ENCODE data around the gene RAB20.

DNA sequence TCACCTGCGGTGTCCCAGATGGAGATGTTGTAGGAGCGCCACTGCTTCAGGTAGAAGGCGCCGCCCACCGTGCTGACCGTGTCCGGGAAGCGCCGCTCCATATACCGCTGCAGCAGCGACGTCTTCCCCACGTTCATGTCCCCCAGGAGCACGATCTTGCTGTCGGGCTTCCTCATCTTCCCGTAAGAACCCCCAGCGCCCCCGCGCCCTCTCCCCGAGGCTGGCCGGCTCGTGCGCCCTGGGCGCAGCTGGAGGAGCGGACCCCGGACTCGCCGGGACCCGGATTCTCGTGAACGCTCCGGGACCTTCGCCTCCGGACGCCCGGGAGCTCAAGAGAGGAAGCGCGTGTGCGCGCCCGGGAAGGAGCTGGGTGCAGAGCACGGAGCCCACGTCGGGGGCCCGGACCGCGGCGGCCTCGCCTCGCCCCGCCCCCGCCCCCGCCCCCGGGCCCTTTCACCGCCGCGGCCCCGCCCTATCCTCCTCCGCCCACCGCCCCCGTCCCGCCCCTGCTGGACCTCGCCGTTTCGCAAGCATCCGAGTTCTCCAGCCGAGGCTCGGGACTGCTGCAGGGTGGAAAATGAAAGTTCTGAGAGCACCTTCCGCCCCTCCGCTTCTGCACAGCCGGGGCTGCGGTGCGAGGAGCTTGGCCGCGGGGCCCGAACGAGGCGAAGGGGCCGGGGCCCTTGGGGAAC is at the start of gene RAB20:
- TF ChIP-seq POLR2A (IDR thresholded peaks at IDR 0.05; ENCODE audit: borderline replicate concordance, extremely low read depth, insufficient read depth, insufficient read length) (peak; percentile 45), POLR2AphosphoS5 (IDR thresholded peaks at IDR 0.05; ENCODE audit: low read depth, low read length) (peak; percentile 82), TCF7L2 (IDR thresholded peaks at IDR 0.05; ENCODE audit: borderline replicate concordance, extremely low read depth, insufficient read depth, insufficient read length) (no peak), JUND (IDR thresholded peaks at IDR 0.05) (no peak), EZH2 (IDR thresholded peaks at IDR 0.05) (no peak), CEBPB (IDR thresholded peaks at IDR 0.05; ENCODE audit: low read depth) (peak; percentile 86), ZNF274 (IDR thresholded peaks at IDR 0.05; ENCODE audit: low read depth, low read length) (no peak), EZH2phosphoT487 (IDR thresholded peaks at IDR 0.05; ENCODE audit: borderline replicate concordance) (no peak), EGR1 (IDR thresholded peaks at IDR 0.05; ENCODE audit: low read depth) (peak; percentile 79), SRF (IDR thresholded peaks at IDR 0.05; ENCODE audit: low read depth) (no peak), SIN3A (IDR thresholded peaks at IDR 0.05; ENCODE audit: low read depth) (peak; percentile 58; the same call in 1 of the 2 replicates)
- TF ChIP-seq, protein P1, sequence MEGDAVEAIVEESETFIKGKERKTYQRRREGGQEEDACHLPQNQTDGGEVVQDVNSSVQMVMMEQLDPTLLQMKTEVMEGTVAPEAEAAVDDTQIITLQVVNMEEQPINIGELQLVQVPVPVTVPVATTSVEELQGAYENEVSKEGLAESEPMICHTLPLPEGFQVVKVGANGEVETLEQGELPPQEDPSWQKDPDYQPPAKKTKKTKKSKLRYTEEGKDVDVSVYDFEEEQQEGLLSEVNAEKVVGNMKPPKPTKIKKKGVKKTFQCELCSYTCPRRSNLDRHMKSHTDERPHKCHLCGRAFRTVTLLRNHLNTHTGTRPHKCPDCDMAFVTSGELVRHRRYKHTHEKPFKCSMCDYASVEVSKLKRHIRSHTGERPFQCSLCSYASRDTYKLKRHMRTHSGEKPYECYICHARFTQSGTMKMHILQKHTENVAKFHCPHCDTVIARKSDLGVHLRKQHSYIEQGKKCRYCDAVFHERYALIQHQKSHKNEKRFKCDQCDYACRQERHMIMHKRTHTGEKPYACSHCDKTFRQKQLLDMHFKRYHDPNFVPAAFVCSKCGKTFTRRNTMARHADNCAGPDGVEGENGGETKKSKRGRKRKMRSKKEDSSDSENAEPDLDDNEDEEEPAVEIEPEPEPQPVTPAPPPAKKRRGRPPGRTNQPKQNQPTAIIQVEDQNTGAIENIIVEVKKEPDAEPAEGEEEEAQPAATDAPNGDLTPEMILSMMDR (IDR thresholded peaks at IDR 0.05 in 2 of 3, conservative IDR thresholded peaks at IDR 0.05 in 1 of 3; ENCODE audit: borderline replicate concordance in 1 of 3, insufficient read depth in 1 of 3, low read depth in 2 of 3, low read length in 2 of 3): no peak
- TF ChIP-seq, protein P2, sequence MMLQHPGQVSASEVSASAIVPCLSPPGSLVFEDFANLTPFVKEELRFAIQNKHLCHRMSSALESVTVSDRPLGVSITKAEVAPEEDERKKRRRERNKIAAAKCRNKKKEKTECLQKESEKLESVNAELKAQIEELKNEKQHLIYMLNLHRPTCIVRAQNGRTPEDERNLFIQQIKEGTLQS (IDR thresholded peaks at IDR 0.05): no peak
- TF ChIP-seq, protein P3, sequence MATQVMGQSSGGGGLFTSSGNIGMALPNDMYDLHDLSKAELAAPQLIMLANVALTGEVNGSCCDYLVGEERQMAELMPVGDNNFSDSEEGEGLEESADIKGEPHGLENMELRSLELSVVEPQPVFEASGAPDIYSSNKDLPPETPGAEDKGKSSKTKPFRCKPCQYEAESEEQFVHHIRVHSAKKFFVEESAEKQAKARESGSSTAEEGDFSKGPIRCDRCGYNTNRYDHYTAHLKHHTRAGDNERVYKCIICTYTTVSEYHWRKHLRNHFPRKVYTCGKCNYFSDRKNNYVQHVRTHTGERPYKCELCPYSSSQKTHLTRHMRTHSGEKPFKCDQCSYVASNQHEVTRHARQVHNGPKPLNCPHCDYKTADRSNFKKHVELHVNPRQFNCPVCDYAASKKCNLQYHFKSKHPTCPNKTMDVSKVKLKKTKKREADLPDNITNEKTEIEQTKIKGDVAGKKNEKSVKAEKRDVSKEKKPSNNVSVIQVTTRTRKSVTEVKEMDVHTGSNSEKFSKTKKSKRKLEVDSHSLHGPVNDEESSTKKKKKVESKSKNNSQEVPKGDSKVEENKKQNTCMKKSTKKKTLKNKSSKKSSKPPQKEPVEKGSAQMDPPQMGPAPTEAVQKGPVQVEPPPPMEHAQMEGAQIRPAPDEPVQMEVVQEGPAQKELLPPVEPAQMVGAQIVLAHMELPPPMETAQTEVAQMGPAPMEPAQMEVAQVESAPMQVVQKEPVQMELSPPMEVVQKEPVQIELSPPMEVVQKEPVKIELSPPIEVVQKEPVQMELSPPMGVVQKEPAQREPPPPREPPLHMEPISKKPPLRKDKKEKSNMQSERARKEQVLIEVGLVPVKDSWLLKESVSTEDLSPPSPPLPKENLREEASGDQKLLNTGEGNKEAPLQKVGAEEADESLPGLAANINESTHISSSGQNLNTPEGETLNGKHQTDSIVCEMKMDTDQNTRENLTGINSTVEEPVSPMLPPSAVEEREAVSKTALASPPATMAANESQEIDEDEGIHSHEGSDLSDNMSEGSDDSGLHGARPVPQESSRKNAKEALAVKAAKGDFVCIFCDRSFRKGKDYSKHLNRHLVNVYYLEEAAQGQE (IDR thresholded peaks at IDR 0.05; ENCODE audit: low read depth): no peak

Data from HCT116 (cell line).